Ovary (tissue), 10 donors: ENCODE measurements around the gene RIOK2. TPM values are rescaled to one million over a fixed set of nuclear protein-coding genes. Genes with fewer than 3 reads are reported as not detected.

Source experiments
- DNase-seq, 5 donors: peaks; one replicate each; pipeline ENCODE4 v3.0.0-alpha.2; 2019 to 2020
- H3K27ac ChIP-seq, 2 donors: fragments of 200-600 bp; one replicate each; pipeline versions ENCODE4 v1.5.1 to v1.8.0; 2019 to 2022
- H3K27me3 ChIP-seq: fragments of 200-600 bp; one replicate; pipeline ENCODE4 v1.8.0; 2022
- H3K36me3 ChIP-seq: fragments of 200-600 bp; sonication (generic); one replicate; pipeline ENCODE4 v1.5.1; 2019
- H3K4me1 ChIP-seq: one replicate; pipeline ENCODE4 v1.8.1; 2013; ENCODE audit warnings: mild to moderate bottlenecking, moderate library complexity; ENCODE audit not compliant: insufficient read depth
- H3K4me3 ChIP-seq: fragments of 200-600 bp; sonication (generic); one replicate; pipeline ENCODE4 v1.5.1; 2017
- H3K9me3 ChIP-seq, 2 donors: fragments of 200-600 bp in 1 of 2; sonication (generic) in 1 of 2; one replicate each; pipeline versions ENCODE4 v1.5.1 to v1.8.1; 2013 to 2019; ENCODE audit warnings: mild to moderate bottlenecking in 1 of 2, moderate library complexity in 1 of 2
- CTCF ChIP-seq, 3 donors: fragments of 450-650 bp in 2 of 3; fragments of 200-600 bp in 1 of 3; IDR thresholded peaks; one replicate each; pipeline versions ENCODE4 v1.5.1 to v1.8.0; 2016 to 2022; ENCODE audit warnings: antibody characterized with exemption in 3 of 3, mild to moderate bottlenecking in 1 of 3
- EP300 ChIP-seq: sonication (generic); formaldehyde crosslinking; IDR thresholded peaks from one replicate; pipeline ENCODE4 v1.6.1; 2017; ENCODE audit warnings: antibody characterized with exemption
- POLR2A ChIP-seq: fragments of 450-650 bp; IDR thresholded peaks from one replicate; pipeline ENCODE4 v1.6.1; 2017; ENCODE audit warnings: antibody characterized with exemption, mild to moderate bottlenecking, moderate library complexity
- WGBS, 3 donors: extraction: QIAGEN DNeasy Blood & Tissue Kit in 1 of 3; methylation state at CpG; one replicate each; pipeline versions ENCODE4 v1.1.5 to v1.1.7; 2013 to 2017; 5-methylcytosine and 5-hydroxymethylcytosine counted together
- intact Hi-C, 4 donors: fragments of 100-400 bp; cut with DNase I; formaldehyde crosslinking; loops; one replicate each; pipeline versions ENCODE4 v1.11.0 to v1.15.1; 2022 to 2023
- long read RNA-seq, 3 donors: library from polyadenylated mRNA in 2 of 3; unstranded in 2 of 3; transcript quantifications; one replicate each; pipeline ENCODE4 v2.0.0 and lab custom pipeline, GENCODE V29; 2021 to 2026
- polyA plus RNA-seq, 2 donors: library from polyadenylated mRNA; stranded (reverse); fragments of 200-250 nt in 1 of 2; fragments of 350-450 nt in 1 of 2; fragmentation: Illumina TruSeq in 1 of 2; extraction: RNeasy Lipid Tissue Mini Kit (QIAGEN cat#74804) in 1 of 2; gene quantifications; one replicate each; pipeline ENCODE4 v1.2.3, GENCODE V29; 2013 to 2014
- total RNA-seq, 7 donors: library from RNA; depleted of rRNA in 2 of 7; stranded (reverse); fragments of >200 nt in 2 of 7; fragmentation: NEBNext Ultra II Directional in 3 of 7; extraction: Animal tissue kit (Norgen Biotek cat#: 25700) in 3 of 7; gene quantifications; one replicate each; pipeline versions ENCODE4 v1.1.0 to v1.2.4, GENCODE V29; 2016 to 2023
- donor health status: DM: no; HTN: no; CAD: no; lungs with moderate emphysema.
- donor health status: DM: no; HTN: no; CAD: no.
- donor health status: Bipolar disorder and iron deficiency.
- donor health status: DM: yes; HTN: yes; CAD: no.
- donor health status: DM: no; HTN: no; CAD: no.
- donor health status: DM: yes; HTN: yes; CAD: no.

RIOK2 gene
- total RNA-seq (10 to 100 TPM; 12.9 to 32.1 (median 23.1) TPM), polyA plus RNA-seq (10 to 100 TPM; 10.9 to 12.4 TPM)
- long read RNA-seq, donor 1, transcript RIOK2-201 (10 exons, 3,922 nt): major isoform, 52 of 64 reads
- long read RNA-seq, donor 1, partial matches to known transcripts: 2 of 64 reads
- long read RNA-seq, donor 1, other reads (novel, unspliced or antisense): 7 of 64 reads
- long read RNA-seq, donor 2, transcript RIOK2-201 (10 exons, 3,922 nt): major isoform, 16 of 18 reads
- long read RNA-seq, donor 2, partial matches to known transcripts: 0 of 18 reads
- long read RNA-seq, donor 2, other reads (novel, unspliced or antisense): 0 of 18 reads
- long read RNA-seq, donor 3, transcript RIOK2-201 (10 exons, 3,922 nt): major isoform, 24 of 28 reads
- long read RNA-seq, donor 3, partial matches to known transcripts: 0 of 28 reads
- long read RNA-seq, donor 3, other reads (novel, unspliced or antisense): 4 of 28 reads

- Histone ChIP-seq H3K27me3 (no peaks in the 10 kb centered on the region), H3K4me1 (peaks cover 7% of the 10 kb centered on the region), H3K9me3 (no peaks in the 10 kb centered on the region), H3K4me3 (peak within 1 kb of the TSS; percentile 70), H3K36me3 (no peaks in the 10 kb centered on the region), H3K27ac (peak within 1 kb of the TSS; percentile 43 to 81)
- TF ChIP-seq EP300 (no peak), POLR2A (peak; percentile 23), CTCF (IDR thresholded peaks at IDR 0.05) (no peak)
- DNase-seq: peak; percentile 90 to 93 (median 92)
- intact Hi-C loops: no loop called here
- 0 to 1% (median 0%) methylated on average over 44 of the region's 44 CpGs for WGBS, 3 donors
Measured at GRCh38 chr5:97183100-97183929, at the start of gene RIOK2. RIOK2 (minus strand) TSS chr5:97183247; CDS start chr5:97183191, 56 bp downstream.

GRCh38 chr5:97231025-97231636 is 48.1 kb upstream of the RIOK2 start:
- TF ChIP-seq CTCF (IDR thresholded peaks at IDR 0.05): peak; percentile 51 to 84 (median 79)
- TF ChIP-seq POLR2A: no peak
- no peaks in the 10 kb centered on the region for H3K9me3 ChIP-seq
- peak in 2 of 5 donors; percentile 15 to 68 for DNase-seq
- no peaks in the 10 kb centered on the region for H3K4me1 ChIP-seq
- H3K27ac ChIP-seq: peak overlapping the region in 1 of 2 donors; percentile 46
- 1 to 3% (median 3%) methylated on average over 4 of the region's 4 CpGs for WGBS, 3 donors
- H3K36me3 ChIP-seq: no peaks in the 10 kb centered on the region
- H3K4me3 ChIP-seq: no peak overlapping the region
- intact Hi-C loops: loop anchor here in 1 of 4 donors (10.0 kb wide), 1 partner anchor 304 kb away; no protein-coding TSS in a partner anchor
- no peaks in the 10 kb centered on the region for H3K27me3 ChIP-seq

GRCh38 chr5:97229688-97230285 is 46.7 kb upstream of the RIOK2 start:
- no peak for DNase-seq
- TF ChIP-seq EP300: no peak
- TF ChIP-seq CTCF (IDR thresholded peaks at IDR 0.05): no peak
- TF ChIP-seq POLR2A: no peak
- Histone ChIP-seq H3K4me1 (no peaks in the 10 kb centered on the region), H3K4me3 (no peak overlapping the region), H3K9me3 (no peaks in the 10 kb centered on the region), H3K27ac (no peak overlapping the region), H3K27me3 (no peaks in the 10 kb centered on the region), H3K36me3 (no peaks in the 10 kb centered on the region)
- intact Hi-C loops: loop anchor here in 2 of 4 donors (10.0 kb wide), 1 partner anchor 305 kb away; no protein-coding TSS in a partner anchor
- 69 to 74% (median 73%) methylated on average over 6 of the region's 6 CpGs for WGBS, 3 donors

- Histone ChIP-seq H3K27me3 (no peaks in the 10 kb centered on the region), H3K9me3 (no peaks in the 10 kb centered on the region), H3K36me3 (no peaks in the 10 kb centered on the region), H3K4me3 (no peak overlapping the region), H3K4me1 (no peaks in the 10 kb centered on the region), H3K27ac (no peak overlapping the region)
- intact Hi-C loops: loop anchor here in 1 of 4 donors (10.0 kb wide), 1 partner anchor 306 kb away; no protein-coding TSS in a partner anchor
- DNase-seq: no peak
- 69 to 83% (median 71%) methylated on average over 2 of the region's 2 CpGs for whole genome bisulfite sequencing, 3 donors
- TF ChIP-seq POLR2A (no peak), CTCF (IDR thresholded peaks at IDR 0.05) (no peak), EP300 (no peak)
Measured at GRCh38 chr5:97229196-97229595, 46.1 kb upstream of the RIOK2 start.
